Measurements from ENCODE around the gene MED27. TPM values are rescaled to one million over a fixed set of nuclear protein-coding genes. Genes with fewer than 3 reads are reported as not detected.
A peak's percentile ranks its signal among the peaks of the same experiment; 100 is the strongest.

The MED27 gene
- total and polyA plus RNA-seq, 2 of the 4 experiments (the other 2 are of a cell fraction) = 50.2 to 63.4 TPM

- Histone ChIP-seq H3K27me3 (ENCODE audit: control insufficient read depth, insufficient read depth, low read length) (no peaks in the 10 kb centered on the region), H3K9me1 (ENCODE audit: insufficient read depth, low read length) (peaks cover 32% of the 10 kb centered on the region), H3K56ac (ENCODE audit: extremely low read depth, insufficient read depth, low read length) (no peak overlapping the region), H4K8ac (ENCODE audit: low read depth in 2 of 2, low read length in 2 of 2) (no peak overlapping the region), H3K79me1 (ENCODE audit: low read depth in 1 of 2, low read length in 2 of 2) (peaks cover 50 to 83% of the 10 kb centered on the region in 2 experiments), H3K4me2 (ENCODE audit: low read depth, low read length) (no peak overlapping the region), H3K14ac (replicated peaks; ENCODE audit: low read depth, low read length) (no peak overlapping the region), H3K18ac (ENCODE audit: low read depth, low read length) (no peak overlapping the region), H2AFZ (replicated peaks; ENCODE audit: low read length, poor library complexity) (no peak overlapping the region), H2AK5ac (ENCODE audit: low read depth, low read length) (peak overlapping the region; percentile 26; the same call in 1 of the 2 replicates), H4K91ac (ENCODE audit: insufficient read depth, low read depth, low read length) (no peak overlapping the region), H3K4me3 (ENCODE audit: insufficient read depth, low read depth, low read length) (no peak overlapping the region), H3K27ac (ENCODE audit: insufficient read depth, low read length) (no peak overlapping the region), H2BK120ac (ENCODE audit: low read depth, low read length) (no peak overlapping the region), H4K20me1 (ENCODE audit: insufficient read depth, low read length) (peaks cover 46% of the 10 kb centered on the region), H3K23ac (ENCODE audit: low read depth, low read length) (0 out of 2 replicates have a peak overlapping the region, but pooled peaks have one; percentile 17), H2BK20ac (ENCODE audit: low read depth, low read length) (no peak overlapping the region), H2BK15ac (ENCODE audit: low read depth, low read length) (no peak overlapping the region), H4K5ac (ENCODE audit: low read depth, low read length) (no peak overlapping the region), H3K36me3 (ENCODE audit: control insufficient read depth, insufficient read depth, low read length) (no peaks in the 10 kb centered on the region), H2AK9ac (replicated peaks; ENCODE audit: low read depth, low read length, poor library complexity) (no peak overlapping the region), H3K4ac (ENCODE audit: low read depth, low read length) (no peak overlapping the region), H3K9me3 (ENCODE audit: control insufficient read depth, insufficient read depth, low read length) (no peaks in the 10 kb centered on the region), H3K9ac (ENCODE audit: low read depth, low read length) (no peak overlapping the region), H2BK5ac (ENCODE audit: low read depth, low read length, poor library complexity, severe bottlenecking) (no peak overlapping the region), H3K4me1 (ENCODE audit: control insufficient read depth, insufficient read depth, low read length) (peaks cover 22% of the 10 kb centered on the region)
- in situ Hi-C loops (cut with MboI; ENCODE audit: low sequenced_read_pairs) (no loop called here), intact Hi-C loops (cut with micrococcal nuclease) (loop anchor here (10.0 kb wide), 1 partner anchor 141 kb away; the partner anchor contains the start of gene NTNG2), dilution Hi-C loops (cut with HindIII; ENCODE audit: low sequenced_read_pairs, unreplicated experiment) (no loop called here)
- DNase-seq = no peak
- no TSS peak for BruUV-seq (replicated peaks)
- ChIA-PET POLR2A (ENCODE audit: unreplicated experiment) (no interaction called here), CTCF (no interaction called here)
- WGBS, 2 experiments (ENCODE audit: extremely low coverage in 2 of 2, insufficient read length in 1 of 2) = no CpG with 5 or more reads among the region's 5 CpGs
- TF ChIP-seq POLR2A (IDR thresholded peaks at IDR 0.05; ENCODE audit: low read depth, low read length) (no peak), ELK1 (IDR thresholded peaks at IDR 0.05; ENCODE audit: borderline replicate concordance, low read depth, low read length) (no peak), SMC3 (IDR thresholded peaks at IDR 0.05; ENCODE audit: low read depth, low read length) (no peak), RFX5 (IDR thresholded peaks at IDR 0.05; ENCODE audit: low read depth, low read length) (no peak), MAZ (IDR thresholded peaks at IDR 0.05; ENCODE audit: borderline replicate concordance, low read depth, low read length) (no peak), MXI1 (IDR thresholded peaks at IDR 0.05; ENCODE audit: borderline replicate concordance, low read depth, low read length) (no peak), MAFK (IDR thresholded peaks at IDR 0.05; ENCODE audit: low read depth, low read length) (no peak), USF2 (IDR thresholded peaks at IDR 0.05; ENCODE audit: low read depth, low read length) (no peak), FOS (IDR thresholded peaks at IDR 0.05; ENCODE audit: low read depth, low read length) (no peak), RAD21 (IDR thresholded peaks at IDR 0.05; ENCODE audit: low read length) (no peak)
- no peak for ATAC-seq (ENCODE audit: low read depth)
Measured at GRCh38 chr9:132023419-132024180, 56.1 kb downstream of the MED27 start.
